ENCODE measurements around the gene NOTCH3. TPM values are rescaled to one million over a fixed set of nuclear protein-coding genes. Genes with fewer than 3 reads are reported as not detected.

NOTCH3 gene
- total RNA-seq: under 1 TPM; 0.02 TPM

DNA sequence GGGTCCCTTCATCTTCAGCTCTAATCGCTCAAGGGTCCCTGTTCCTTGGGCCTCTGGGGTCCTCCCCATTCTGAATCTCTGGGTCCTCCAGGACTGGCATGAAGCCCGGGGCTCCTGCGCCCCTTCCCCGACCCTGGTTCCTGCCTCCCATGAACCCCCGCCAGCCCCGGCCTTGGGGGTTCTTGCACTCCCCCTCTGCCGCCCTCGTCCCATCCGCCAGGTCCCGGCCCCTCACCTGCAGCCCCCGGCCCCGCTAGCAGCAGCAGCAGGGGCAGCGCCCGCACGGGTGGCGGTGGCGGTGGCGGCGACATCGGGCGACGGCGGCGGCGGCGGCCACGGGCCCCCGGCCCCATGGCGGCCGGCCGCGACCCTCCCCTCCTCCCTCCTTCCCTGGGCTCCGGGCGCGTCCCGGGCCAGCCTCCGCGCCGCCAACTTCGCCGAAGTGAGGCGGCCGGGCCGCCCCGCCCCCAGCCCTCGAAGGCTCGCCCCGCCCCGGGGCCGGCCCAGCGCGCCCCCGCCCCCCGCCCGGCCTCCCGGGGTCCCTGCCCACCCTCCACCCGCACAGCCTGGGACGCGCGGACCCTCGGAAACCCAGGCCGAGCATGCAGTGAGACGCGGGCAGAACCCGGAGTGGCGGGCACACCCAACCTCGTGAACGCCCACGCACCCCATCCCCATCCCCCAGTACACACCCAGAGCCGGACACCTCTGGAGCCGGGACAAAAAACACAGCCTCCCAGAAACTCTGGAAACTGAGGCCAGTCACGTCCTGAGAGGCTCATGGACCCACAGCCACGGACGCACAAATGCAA is at the start of gene NOTCH3:
Gene NOTCH3, minus strand, starts transcription at position 443 of the 812 bp plus-strand sequence. Its CDS starts 90 bp downstream, at position 353.
- DNase-seq (no peak), ATAC-seq (replicated peaks in 1 of 2) (peak; percentile 40 to 48)
- peak within 1 kb of the TSS; percentile 40 to 75 for H3K4me3 Mint-ChIP-seq
- no peak within 1 kb of the TSS for H3K27ac Mint-ChIP-seq
- H3K4me1 Mint-ChIP-seq (ENCODE audit: low read depth): peaks cover 5% of the 10 kb centered on the region
- H3K36me3 Mint-ChIP-seq (ENCODE audit: insufficient read depth in 2 of 2): peaks cover 0 to 5% of the 10 kb centered on the region in 2 donors
- H3K9me3 Mint-ChIP-seq: no peaks in the 10 kb centered on the region
- peaks cover 53% of the 10 kb centered on the region for H3K27me3 Mint-ChIP-seq (ENCODE audit: low read depth)

DNA sequence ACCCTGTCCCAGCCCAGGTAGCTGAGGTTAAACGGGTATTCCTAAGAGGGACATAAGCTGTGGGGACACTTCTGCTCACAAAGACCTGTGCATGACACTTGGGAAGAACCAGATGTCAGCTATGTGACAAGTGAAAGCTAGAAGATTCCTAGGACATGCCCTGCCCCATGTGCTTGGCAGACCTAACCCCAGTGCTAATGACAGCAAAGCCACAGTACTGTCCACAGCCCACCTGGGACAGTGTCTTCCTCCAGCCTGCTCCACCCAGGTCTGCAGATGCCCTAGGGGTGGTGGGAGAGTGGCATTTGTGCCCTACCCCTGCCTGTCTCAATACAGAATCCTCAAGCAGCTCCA is 49.8 kb upstream of the NOTCH3 start:
- DNase-seq (no peak), ATAC-seq (replicated peaks in 1 of 2) (no peak)
- no peaks in the 10 kb centered on the region for H3K27me3 Mint-ChIP-seq (ENCODE audit: low read depth)
- no peak overlapping the region for H3K4me3 Mint-ChIP-seq
- no peaks in the 10 kb centered on the region for H3K9me3 Mint-ChIP-seq
- peaks cover 5 to 17% of the 10 kb centered on the region in 2 donors for H3K36me3 Mint-ChIP-seq (ENCODE audit: insufficient read depth in 2 of 2)
- H3K4me1 Mint-ChIP-seq (ENCODE audit: low read depth): no peaks in the 10 kb centered on the region
- no peak overlapping the region for H3K27ac Mint-ChIP-seq

DNA sequence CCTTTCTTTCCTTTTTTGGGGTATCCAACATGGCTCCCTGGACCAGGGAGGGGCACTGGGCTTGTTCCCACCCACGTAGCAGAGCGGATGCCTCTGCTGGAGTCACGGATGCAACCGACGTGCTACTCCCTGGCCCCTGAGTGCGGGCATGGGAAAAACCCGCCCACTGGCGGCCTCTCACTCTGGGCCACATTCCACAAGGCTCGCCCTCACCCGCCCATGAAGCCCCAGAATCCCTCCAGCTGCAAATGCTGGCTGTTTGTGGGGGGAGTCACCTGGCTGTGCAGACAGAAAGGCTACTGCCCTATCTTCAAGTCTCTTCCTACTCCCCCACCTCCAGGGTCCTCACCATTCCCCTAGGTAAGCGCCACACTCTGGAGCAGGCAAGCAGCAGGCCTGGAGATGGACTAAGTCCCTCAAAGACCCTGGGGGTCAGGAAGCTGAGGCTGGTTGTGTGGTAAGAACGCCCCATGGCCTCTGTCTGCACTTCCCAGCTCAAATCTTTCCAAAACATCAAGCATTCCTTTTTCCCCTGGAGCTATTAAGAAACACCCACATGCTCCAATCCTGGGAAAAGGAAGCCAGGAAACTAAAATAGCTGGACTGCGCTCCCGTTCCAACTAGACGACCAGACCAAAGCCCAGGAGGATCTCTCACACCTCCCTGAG is 49.3 kb upstream of the NOTCH3 start:
- H3K27me3 Mint-ChIP-seq (ENCODE audit: low read depth): no peaks in the 10 kb centered on the region
- H3K9me3 Mint-ChIP-seq: no peaks in the 10 kb centered on the region
- H3K4me3 Mint-ChIP-seq: no peak overlapping the region
- DNase-seq (no peak), ATAC-seq (replicated peaks in 1 of 2) (no peak)
- no peaks in the 10 kb centered on the region for H3K4me1 Mint-ChIP-seq (ENCODE audit: low read depth)
- peaks cover 5 to 17% of the 10 kb centered on the region in 2 donors for H3K36me3 Mint-ChIP-seq (ENCODE audit: insufficient read depth in 2 of 2)
- H3K27ac Mint-ChIP-seq: no peak overlapping the region

GRCh38 chr19:15249528-15249874 is 48.7 kb upstream of the NOTCH3 start:
- H3K27me3 Mint-ChIP-seq (ENCODE audit: low read depth): no peaks in the 10 kb centered on the region
- no peak overlapping the region for H3K27ac Mint-ChIP-seq
- H3K4me3 Mint-ChIP-seq: no peak overlapping the region
- H3K4me1 Mint-ChIP-seq (ENCODE audit: low read depth): no peaks in the 10 kb centered on the region
- ATAC-seq (replicated peaks in 1 of 2) (no peak), DNase-seq (no peak)
- H3K9me3 Mint-ChIP-seq: no peaks in the 10 kb centered on the region
- peaks cover 5 to 16% of the 10 kb centered on the region in 2 donors for H3K36me3 Mint-ChIP-seq (ENCODE audit: insufficient read depth in 2 of 2)

DNA sequence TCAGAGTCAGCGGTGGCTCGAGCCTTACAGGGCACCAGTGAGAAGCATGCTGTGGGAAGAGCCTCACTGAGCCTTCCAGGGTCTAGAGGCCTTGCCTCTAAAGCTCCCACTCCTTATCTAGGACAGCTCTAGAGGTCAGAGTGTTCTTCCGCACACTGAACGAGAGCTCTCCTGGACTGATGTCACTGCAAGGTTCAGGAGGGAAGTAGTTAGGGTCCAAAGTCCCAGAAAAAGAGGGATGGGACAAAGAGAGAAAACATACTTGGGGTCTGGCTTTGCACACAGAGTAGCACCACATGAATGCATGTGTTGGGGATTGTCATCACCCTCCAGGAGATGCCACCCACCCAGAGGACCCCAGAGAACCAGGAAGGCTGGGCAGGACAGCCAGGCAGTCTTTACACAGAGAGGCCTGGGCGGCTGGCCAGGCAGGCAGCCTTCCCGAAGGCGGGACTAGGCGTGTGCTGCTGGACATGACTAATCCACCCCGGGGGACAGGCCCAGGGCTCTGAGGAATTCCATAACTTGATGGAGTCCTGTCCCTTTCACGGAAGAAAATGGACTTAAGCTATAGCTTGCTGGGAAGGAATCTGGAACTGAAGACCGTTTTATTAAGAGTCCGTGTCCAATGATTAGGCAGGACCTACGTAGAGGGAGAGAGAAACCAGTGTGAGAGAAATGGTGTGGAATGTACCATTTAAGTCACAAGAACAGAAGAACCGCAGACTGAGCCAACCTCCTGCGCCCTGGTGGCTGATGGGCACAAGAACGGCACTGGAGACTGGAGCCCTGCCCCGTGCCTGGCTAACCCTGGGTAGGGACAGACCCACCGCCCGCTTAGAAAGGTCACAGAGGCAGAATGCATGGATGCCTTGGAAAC is 48.1 kb upstream of the NOTCH3 start:
- Mint-ChIP-seq H3K4me1 (ENCODE audit: low read depth) (no peaks in the 10 kb centered on the region), H3K27ac (no peak overlapping the region), H3K4me3 (no peak overlapping the region), H3K27me3 (ENCODE audit: low read depth) (no peaks in the 10 kb centered on the region), H3K36me3 (ENCODE audit: insufficient read depth in 2 of 2) (peaks cover 5 to 12% of the 10 kb centered on the region in 2 donors), H3K9me3 (no peaks in the 10 kb centered on the region)
- DNase-seq (no peak), ATAC-seq (replicated peaks in 1 of 2) (no peak)

GRCh38 chr19:15248106-15248505 is 47.3 kb upstream of the NOTCH3 start:
- DNase-seq (no peak), ATAC-seq (replicated peaks in 1 of 2) (no peak)
- Mint-ChIP-seq H3K27me3 (ENCODE audit: low read depth) (no peaks in the 10 kb centered on the region), H3K9me3 (no peaks in the 10 kb centered on the region), H3K27ac (no peak overlapping the region), H3K4me1 (ENCODE audit: low read depth) (no peaks in the 10 kb centered on the region), H3K4me3 (no peak overlapping the region), H3K36me3 (ENCODE audit: insufficient read depth in 2 of 2) (peaks cover 2 to 15% of the 10 kb centered on the region in 2 donors)

- no peak overlapping the region for H3K4me3 Mint-ChIP-seq
- peaks cover 0 to 15% of the 10 kb centered on the region in 2 donors for H3K36me3 Mint-ChIP-seq (ENCODE audit: insufficient read depth in 2 of 2)
Measured at GRCh38 chr19:15247107-15248014, 46.6 kb upstream of the NOTCH3 start.

GRCh38 chr19:15246198-15246481 is 45.3 kb upstream of the NOTCH3 start:
- Mint-ChIP-seq H3K27me3 (ENCODE audit: low read depth) (no peaks in the 10 kb centered on the region), H3K36me3 (ENCODE audit: insufficient read depth in 2 of 2) (peaks cover 0 to 15% of the 10 kb centered on the region in 2 donors), H3K4me3 (no peak overlapping the region), H3K9me3 (no peaks in the 10 kb centered on the region), H3K4me1 (ENCODE audit: low read depth) (no peaks in the 10 kb centered on the region), H3K27ac (no peak overlapping the region)
- DNase-seq (no peak), ATAC-seq (replicated peaks in 1 of 2) (no peak)

More at GRCh38 chr19:15247107-15248014, 46.6 kb upstream of the NOTCH3 start:
- ATAC-seq (replicated peaks in 1 of 2) (no peak), DNase-seq (no peak)
- H3K27me3 Mint-ChIP-seq (ENCODE audit: low read depth): no peaks in the 10 kb centered on the region
- no peaks in the 10 kb centered on the region for H3K4me1 Mint-ChIP-seq (ENCODE audit: low read depth)
- no peak overlapping the region for H3K27ac Mint-ChIP-seq
- H3K9me3 Mint-ChIP-seq: no peaks in the 10 kb centered on the region

DNA sequence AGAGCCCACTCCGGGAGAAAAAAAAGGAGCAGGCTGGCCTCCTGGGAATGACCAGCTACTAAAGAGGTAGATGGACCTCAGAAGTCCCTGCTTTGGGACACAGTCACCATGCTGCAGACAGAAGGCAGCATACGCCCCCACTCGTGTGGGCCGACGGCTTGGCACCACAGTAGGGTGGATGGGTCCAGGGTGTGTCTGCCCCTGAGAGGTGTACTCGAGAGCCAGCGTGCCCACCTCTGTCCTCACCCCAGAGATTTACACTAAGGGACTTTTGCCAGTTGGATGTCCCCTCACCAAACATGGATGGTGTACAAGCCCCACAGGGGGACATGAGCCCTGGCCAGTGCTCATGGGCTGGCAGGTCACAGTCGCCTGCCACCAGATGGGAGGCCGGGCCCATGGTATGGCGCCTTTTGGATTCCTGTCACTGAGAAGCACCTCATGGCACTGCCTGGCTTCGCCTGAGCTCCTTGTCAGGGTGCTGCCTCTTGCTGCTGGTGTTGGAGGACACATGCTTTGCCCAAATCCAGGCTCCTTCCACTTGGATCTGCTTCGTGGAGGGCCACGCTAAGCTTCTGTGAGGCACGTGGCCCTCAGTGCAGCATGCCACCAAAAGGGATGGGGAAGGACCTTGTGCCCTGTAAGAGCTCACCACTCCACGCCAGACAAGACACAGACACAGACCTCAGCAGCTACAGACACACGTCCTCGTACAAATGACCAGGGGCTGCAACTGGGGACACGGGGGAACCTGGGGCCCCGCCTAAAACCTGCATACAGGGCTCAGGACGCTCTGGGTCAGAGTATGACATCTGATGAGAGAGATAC is 44.8 kb upstream of the NOTCH3 start:
- ATAC-seq (replicated peaks in 1 of 2) (no peak), DNase-seq (no peak)
- Mint-ChIP-seq H3K9me3 (no peaks in the 10 kb centered on the region), H3K4me3 (no peak overlapping the region), H3K36me3 (ENCODE audit: insufficient read depth in 2 of 2) (peaks cover 0 to 18% of the 10 kb centered on the region in 2 donors), H3K27ac (no peak overlapping the region), H3K27me3 (ENCODE audit: low read depth) (no peaks in the 10 kb centered on the region), H3K4me1 (ENCODE audit: low read depth) (no peaks in the 10 kb centered on the region)

DNA sequence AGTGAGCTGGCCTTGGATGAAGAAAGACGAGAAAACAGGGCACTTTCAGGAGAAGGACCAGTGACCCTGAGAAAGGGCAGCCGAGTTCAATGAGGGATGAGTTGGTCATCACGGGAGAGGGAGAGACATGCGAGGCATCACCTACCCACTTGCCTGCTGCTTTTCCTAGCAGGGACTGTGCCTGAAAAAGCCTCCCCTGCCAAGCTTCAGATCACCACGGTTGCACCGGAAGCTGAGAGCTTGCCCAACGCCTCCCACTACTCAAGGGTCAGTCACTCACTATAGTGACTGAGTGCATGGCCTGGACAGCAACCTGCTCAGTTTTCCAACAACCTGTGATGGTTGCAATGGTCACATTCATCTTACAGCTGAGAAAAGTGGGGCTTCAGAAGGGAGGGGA is 44.0 kb upstream of the NOTCH3 start:
- Mint-ChIP-seq H3K36me3 (ENCODE audit: insufficient read depth in 2 of 2) (peaks cover 0 to 18% of the 10 kb centered on the region in 2 donors), H3K4me3 (no peak overlapping the region), H3K4me1 (ENCODE audit: low read depth) (no peaks in the 10 kb centered on the region), H3K27ac (no peak overlapping the region), H3K9me3 (no peaks in the 10 kb centered on the region), H3K27me3 (ENCODE audit: low read depth) (no peaks in the 10 kb centered on the region)
- no peak for DNase-seq
- ATAC-seq (replicated peaks in 1 of 2): no peak

DNA sequence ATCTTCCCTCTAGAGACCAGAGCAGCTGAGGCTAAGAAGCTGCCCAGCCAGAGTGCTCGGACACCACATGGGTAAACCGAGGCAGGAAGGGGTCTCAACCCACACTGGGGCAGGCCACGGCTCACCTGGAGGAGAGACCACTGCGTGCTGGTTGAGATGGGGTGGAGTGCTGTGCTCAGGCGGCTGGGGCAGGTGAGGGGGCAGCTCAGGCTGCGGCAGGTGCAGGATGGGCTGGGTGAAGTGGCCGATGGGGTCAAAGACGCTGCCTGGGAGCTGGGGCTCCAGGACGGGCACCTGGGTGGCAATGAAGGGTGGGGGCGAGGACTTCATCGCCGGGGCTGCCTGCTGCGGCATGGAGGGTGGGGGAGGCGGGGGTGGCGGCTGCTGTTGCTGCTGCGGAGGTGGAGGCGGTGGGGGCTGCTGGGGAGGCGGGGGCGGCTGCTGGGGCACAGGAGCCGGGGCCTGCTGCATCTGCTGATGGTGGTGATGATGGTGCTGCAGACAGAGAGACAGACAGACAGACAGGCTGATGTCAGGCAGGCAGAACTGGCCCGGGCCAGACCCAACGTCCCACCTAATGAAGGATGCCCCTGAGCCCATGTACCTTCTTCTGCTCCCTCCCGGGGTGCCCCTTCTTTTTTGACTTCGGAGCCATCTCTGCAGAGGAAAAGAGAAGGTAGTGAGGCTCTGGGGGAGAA is 43.5 kb upstream of the NOTCH3 start:
- peaks cover 0 to 18% of the 10 kb centered on the region in 2 donors for H3K36me3 Mint-ChIP-seq (ENCODE audit: insufficient read depth in 2 of 2)
- no peak overlapping the region for H3K27ac Mint-ChIP-seq
- no peak for ATAC-seq (replicated peaks in 1 of 2)

More for the DNA sequence above, 43.5 kb upstream of the NOTCH3 start:
- DNase-seq: no peak
- Mint-ChIP-seq H3K27me3 (ENCODE audit: low read depth) (no peaks in the 10 kb centered on the region), H3K9me3 (no peaks in the 10 kb centered on the region), H3K4me3 (no peak overlapping the region), H3K4me1 (ENCODE audit: low read depth) (no peaks in the 10 kb centered on the region)

All from activated T-cell treated with anti-CD3 and anti-CD28 coated beads, Interleukin-2, amount 50 U/mL, for 72 hours (primary cell).